ENCODE results near the gene GMPPA. TPM values are rescaled to one million over a fixed set of nuclear protein-coding genes. Genes with fewer than 3 reads are reported as not detected.

The GMPPA gene
- total RNA-seq, 1 experiment from 2014 or later: 32.0 TPM

DNA sequence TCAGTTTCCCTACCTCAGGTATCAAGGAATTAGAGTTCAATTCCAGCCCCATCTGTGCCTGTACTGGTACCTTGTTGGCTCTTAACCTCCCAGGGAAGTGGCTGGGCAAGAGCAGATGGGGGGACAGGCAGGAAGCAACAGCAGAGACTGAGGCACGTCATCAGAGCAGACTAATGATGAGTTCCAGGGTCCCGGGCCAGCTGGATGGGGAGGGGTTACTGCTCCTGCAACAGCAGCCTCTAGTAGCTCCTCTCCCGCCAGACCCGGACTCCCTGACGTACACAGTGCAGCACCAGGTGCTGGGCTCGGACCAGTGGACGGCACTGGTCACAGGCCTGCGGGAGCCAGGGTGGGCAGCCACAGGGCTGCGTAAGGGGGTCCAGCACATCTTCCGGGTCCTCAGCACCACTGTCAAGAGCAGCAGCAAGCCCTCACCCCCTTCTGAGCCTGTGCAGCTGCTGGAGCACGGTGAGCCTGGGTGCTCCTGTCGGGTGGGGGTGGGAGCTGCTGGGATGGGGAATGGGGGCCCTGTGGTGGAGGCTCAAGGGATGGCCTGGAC is 26.0 kb upstream of the GMPPA start:
- Mint-ChIP-seq H3K27ac (no peak overlapping the region), H3K4me3 (no peak overlapping the region), H3K27me3 (ENCODE audit: low read depth) (peaks cover 7% of the 10 kb centered on the region; the same call in 1 of the 2 replicates), H3K36me3 (ENCODE audit: insufficient read depth in 1 of 3, low read depth in 3 of 3) (peaks cover 0 to 4% (median 0%) of the 10 kb centered on the region in 3 experiments; a peak in 2 of 7 replicates), H3K9me3 (no peaks in the 10 kb centered on the region; a peak in 2 of 5 replicates), H3K4me1 (peaks cover 18 to 21% of the 10 kb centered on the region in 2 experiments)
- no peak overlapping the region for H2AFZ ChIP-seq (ENCODE audit: low read length)
- H4K8ac ChIP-seq (replicated peaks; ENCODE audit: insufficient read length, low read depth, low read length): no peak overlapping the region
- H2BK120ac ChIP-seq (ENCODE audit: low read depth, low read length, poor library complexity, severe bottlenecking): no peak overlapping the region
- TF ChIP-seq, protein P1, sequence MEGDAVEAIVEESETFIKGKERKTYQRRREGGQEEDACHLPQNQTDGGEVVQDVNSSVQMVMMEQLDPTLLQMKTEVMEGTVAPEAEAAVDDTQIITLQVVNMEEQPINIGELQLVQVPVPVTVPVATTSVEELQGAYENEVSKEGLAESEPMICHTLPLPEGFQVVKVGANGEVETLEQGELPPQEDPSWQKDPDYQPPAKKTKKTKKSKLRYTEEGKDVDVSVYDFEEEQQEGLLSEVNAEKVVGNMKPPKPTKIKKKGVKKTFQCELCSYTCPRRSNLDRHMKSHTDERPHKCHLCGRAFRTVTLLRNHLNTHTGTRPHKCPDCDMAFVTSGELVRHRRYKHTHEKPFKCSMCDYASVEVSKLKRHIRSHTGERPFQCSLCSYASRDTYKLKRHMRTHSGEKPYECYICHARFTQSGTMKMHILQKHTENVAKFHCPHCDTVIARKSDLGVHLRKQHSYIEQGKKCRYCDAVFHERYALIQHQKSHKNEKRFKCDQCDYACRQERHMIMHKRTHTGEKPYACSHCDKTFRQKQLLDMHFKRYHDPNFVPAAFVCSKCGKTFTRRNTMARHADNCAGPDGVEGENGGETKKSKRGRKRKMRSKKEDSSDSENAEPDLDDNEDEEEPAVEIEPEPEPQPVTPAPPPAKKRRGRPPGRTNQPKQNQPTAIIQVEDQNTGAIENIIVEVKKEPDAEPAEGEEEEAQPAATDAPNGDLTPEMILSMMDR (conservative IDR thresholded peaks at IDR 0.05): no peak
- H3K27ac ChIP-seq (ENCODE audit: insufficient read length, low read depth, low read length): no peak overlapping the region
- no peak overlapping the region for H2BK12ac ChIP-seq (ENCODE audit: insufficient read length, low read depth, low read length)
- no peak overlapping the region for H3K4me2 ChIP-seq (ENCODE audit: insufficient read depth, insufficient read length, low read length)
- H3K79me2 ChIP-seq (ENCODE audit: insufficient read depth, low read length): no peaks in the 10 kb centered on the region
- no peaks in the 10 kb centered on the region for H3K79me1 ChIP-seq (ENCODE audit: insufficient read depth, low read depth, low read length, poor library complexity, severe bottlenecking)
- no peak overlapping the region for H2BK5ac ChIP-seq (ENCODE audit: insufficient read length, low read length)
- no peaks in the 10 kb centered on the region for H3K27me3 ChIP-seq (ENCODE audit: insufficient read depth, low read length)
- no peak overlapping the region for H4K91ac ChIP-seq (ENCODE audit: insufficient read length, low read depth, low read length)
- H2BK20ac ChIP-seq (ENCODE audit: low read depth, low read length, poor library complexity, severe bottlenecking): no peak overlapping the region
- no peak overlapping the region for H4K5ac ChIP-seq (ENCODE audit: insufficient read length, low read depth, low read length)
- DNase-seq: no peak
- H3K4ac ChIP-seq (ENCODE audit: low read depth, low read length): no peak overlapping the region
- H3K4me1 ChIP-seq (ENCODE audit: insufficient read depth, low read length): no peaks in the 10 kb centered on the region
- no peak overlapping the region for H3K18ac ChIP-seq (ENCODE audit: insufficient read length, low read depth, low read length)
- H3K9me3 ChIP-seq (ENCODE audit: control insufficient read depth, low read depth, low read length): no peaks in the 10 kb centered on the region
- H3K56ac ChIP-seq (ENCODE audit: insufficient read length, low read depth, low read length): no peak overlapping the region
- no peak overlapping the region for H3T11ph ChIP-seq (ENCODE audit: low read length)
- no CpG with 5 or more reads among the region's 12 CpGs for WGBS (ENCODE audit: extremely low coverage, insufficient read length, low lambda C conversion rate)
- no peak overlapping the region for H3K9ac ChIP-seq (ENCODE audit: extremely low read depth, insufficient read length, low read length)
- no peak overlapping the region for H2AK5ac ChIP-seq (ENCODE audit: insufficient read length, low read length)
- no peak overlapping the region for H2BK15ac ChIP-seq (ENCODE audit: low read depth, low read length)
- no peak overlapping the region; the same call in 1 of the 2 replicates for H3K14ac ChIP-seq (ENCODE audit: insufficient read depth, low read length)
- no peaks in the 10 kb centered on the region for H4K20me1 ChIP-seq (ENCODE audit: control insufficient read depth, insufficient read depth, insufficient read length)
- H3K23me2 ChIP-seq (ENCODE audit: insufficient read length, low read depth, low read length, poor library complexity, severe bottlenecking): peaks cover 2% of the 10 kb centered on the region
- no peak overlapping the region for H3K23ac ChIP-seq (ENCODE audit: insufficient read length, low read depth, low read length)
